ENCODE measurements around the gene RET.

RET gene

DNA sequence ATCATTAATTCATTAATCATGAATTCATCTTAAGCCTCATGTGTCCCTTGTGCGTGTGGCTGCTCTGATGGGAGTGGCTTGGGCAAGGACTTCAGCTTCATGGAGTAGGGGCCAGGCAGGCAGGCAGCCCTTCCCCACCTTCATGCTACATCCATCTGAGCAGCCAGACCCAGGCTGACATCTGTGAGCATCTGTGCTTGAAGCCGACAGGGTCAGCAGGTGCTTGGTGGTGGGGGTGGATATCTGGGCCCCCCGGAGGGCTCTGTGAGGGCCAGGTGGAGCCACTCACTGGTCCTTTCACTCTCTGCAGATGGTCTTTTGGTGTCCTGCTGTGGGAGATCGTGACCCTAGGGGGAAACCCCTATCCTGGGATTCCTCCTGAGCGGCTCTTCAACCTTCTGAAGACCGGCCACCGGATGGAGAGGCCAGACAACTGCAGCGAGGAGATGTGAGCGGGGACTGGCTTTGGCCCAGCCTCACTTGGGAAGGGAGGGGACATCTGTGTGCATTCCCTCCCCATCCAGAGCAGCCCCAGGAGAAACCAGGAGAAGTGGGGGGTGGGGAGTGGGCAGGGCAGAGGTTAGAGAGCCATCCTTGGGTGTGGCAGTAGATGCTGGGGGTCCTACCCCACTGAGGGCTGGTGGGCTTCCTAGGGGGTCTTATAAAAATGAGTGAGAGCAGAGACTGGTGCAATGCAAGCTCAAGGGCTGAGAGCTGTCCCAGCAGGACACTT lies 46.7 kb downstream of the RET start:
- Histone ChIP-seq H2AFZ (ENCODE audit: low read depth, low read length) (no peak overlapping the region), H3K79me2 (ENCODE audit: insufficient read depth, low read length) (no peaks in the 10 kb centered on the region), H3K4me3 (ENCODE audit: low read depth in 1 of 2, low read length in 2 of 2) (no peak overlapping the region), H3K27ac (ENCODE audit: low read length) (no peak overlapping the region), H3K36me3 (ENCODE audit: insufficient read depth, low read length) (no peaks in the 10 kb centered on the region), H3K27me3 (ENCODE audit: insufficient read depth, low read length, poor library complexity) (no peaks in the 10 kb centered on the region), H3K4me1 (ENCODE audit: insufficient read depth, low read length) (peaks cover 19% of the 10 kb centered on the region), H3K9ac (ENCODE audit: low read depth, low read length) (no peak overlapping the region), H3K4me2 (ENCODE audit: insufficient read depth, low read length) (no peak overlapping the region), H4K20me1 (ENCODE audit: insufficient read depth, low read length) (no peaks in the 10 kb centered on the region; the same call in 1 of the 2 replicates), H3K9me3 (ENCODE audit: insufficient read depth, low read length, severe bottlenecking) (no peaks in the 10 kb centered on the region)
- TF ChIP-seq, protein P1, sequence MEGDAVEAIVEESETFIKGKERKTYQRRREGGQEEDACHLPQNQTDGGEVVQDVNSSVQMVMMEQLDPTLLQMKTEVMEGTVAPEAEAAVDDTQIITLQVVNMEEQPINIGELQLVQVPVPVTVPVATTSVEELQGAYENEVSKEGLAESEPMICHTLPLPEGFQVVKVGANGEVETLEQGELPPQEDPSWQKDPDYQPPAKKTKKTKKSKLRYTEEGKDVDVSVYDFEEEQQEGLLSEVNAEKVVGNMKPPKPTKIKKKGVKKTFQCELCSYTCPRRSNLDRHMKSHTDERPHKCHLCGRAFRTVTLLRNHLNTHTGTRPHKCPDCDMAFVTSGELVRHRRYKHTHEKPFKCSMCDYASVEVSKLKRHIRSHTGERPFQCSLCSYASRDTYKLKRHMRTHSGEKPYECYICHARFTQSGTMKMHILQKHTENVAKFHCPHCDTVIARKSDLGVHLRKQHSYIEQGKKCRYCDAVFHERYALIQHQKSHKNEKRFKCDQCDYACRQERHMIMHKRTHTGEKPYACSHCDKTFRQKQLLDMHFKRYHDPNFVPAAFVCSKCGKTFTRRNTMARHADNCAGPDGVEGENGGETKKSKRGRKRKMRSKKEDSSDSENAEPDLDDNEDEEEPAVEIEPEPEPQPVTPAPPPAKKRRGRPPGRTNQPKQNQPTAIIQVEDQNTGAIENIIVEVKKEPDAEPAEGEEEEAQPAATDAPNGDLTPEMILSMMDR (IDR thresholded peaks at IDR 0.05; ENCODE audit: borderline replicate concordance, extremely low read depth, low read length, poor library complexity, severe bottlenecking): no peak
- TF ChIP-seq EZH2 (IDR thresholded peaks at IDR 0.05; ENCODE audit: borderline replicate concordance, low read depth, low read length, severe bottlenecking): no peak
- ATAC-seq (ENCODE audit: insufficient read depth, low read depth) (no peak), DNase-seq (no peak)

DNA sequence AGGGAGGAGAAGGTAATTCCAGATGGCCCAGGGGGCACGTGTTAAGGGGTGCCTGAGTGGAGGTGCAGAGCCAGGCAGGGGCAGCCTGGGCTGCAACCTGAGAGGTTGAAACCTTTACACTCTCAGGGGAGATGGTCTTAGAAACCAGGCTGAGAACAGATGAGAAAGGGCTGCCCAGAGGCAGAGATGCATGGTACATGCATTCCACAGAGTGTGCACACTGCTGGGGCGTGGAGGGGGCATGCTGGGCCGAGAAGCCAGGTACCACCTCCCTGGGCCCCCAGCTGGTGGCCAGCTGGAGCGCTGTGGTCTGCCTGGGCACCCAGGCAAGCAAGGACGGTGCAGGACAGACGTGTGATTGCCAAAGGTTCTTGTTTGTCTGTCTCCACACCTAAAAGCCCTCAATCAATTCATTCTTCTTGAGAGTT lies 47.2 kb downstream of the RET start:
- no peak for ATAC-seq (ENCODE audit: insufficient read depth, low read depth)
- Histone ChIP-seq H3K9me3 (ENCODE audit: insufficient read depth, low read length, severe bottlenecking) (no peaks in the 10 kb centered on the region), H3K27ac (ENCODE audit: low read length) (no peak overlapping the region), H4K20me1 (ENCODE audit: insufficient read depth, low read length) (no peaks in the 10 kb centered on the region; the same call in 1 of the 2 replicates), H2AFZ (ENCODE audit: low read depth, low read length) (no peak overlapping the region), H3K4me1 (ENCODE audit: insufficient read depth, low read length) (peaks cover 22% of the 10 kb centered on the region), H3K27me3 (ENCODE audit: insufficient read depth, low read length, poor library complexity) (no peaks in the 10 kb centered on the region), H3K4me2 (ENCODE audit: insufficient read depth, low read length) (no peak overlapping the region), H3K9ac (ENCODE audit: low read depth, low read length) (no peak overlapping the region), H3K79me2 (ENCODE audit: insufficient read depth, low read length) (no peaks in the 10 kb centered on the region), H3K36me3 (ENCODE audit: insufficient read depth, low read length) (no peaks in the 10 kb centered on the region), H3K4me3 (ENCODE audit: low read depth in 1 of 2, low read length in 2 of 2) (no peak overlapping the region)
- TF ChIP-seq, protein P1 (IDR thresholded peaks at IDR 0.05; ENCODE audit: borderline replicate concordance, extremely low read depth, low read length, poor library complexity, severe bottlenecking): no peak
- TF ChIP-seq EZH2 (IDR thresholded peaks at IDR 0.05; ENCODE audit: borderline replicate concordance, low read depth, low read length, severe bottlenecking): no peak
- no peak for DNase-seq

DNA sequence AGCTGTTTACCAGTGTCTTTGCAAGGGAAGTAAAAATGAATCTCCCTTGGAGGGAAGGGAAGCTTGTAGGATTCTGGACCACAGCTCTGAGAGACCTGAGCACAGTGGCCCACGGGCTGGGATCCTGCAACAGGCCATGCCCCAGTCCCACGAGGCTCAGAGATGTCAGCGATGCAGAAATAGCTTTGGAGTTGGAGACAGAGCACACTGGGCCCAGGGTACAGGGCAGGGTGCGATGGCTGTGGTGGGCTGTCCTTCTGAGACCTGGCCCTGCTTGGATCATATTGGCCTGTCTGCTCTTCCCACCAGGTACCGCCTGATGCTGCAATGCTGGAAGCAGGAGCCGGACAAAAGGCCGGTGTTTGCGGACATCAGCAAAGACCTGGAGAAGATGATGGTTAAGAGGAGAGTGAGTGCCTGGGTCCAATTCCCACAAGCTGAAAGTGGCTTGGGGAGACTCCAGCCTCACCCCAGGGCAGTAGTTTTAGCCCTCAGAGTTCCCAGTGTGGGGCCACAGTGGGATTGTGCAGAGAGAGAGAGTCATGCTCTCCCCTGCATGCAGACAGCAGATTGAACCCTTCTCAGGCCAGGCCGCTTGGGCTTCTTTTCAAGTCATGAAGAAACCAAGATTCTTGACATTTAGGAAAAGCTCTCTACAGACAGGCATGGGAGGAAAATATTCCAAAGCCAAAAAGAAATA lies 47.9 kb downstream of the RET start:
- no peak overlapping the region for H3K4me2 ChIP-seq (ENCODE audit: insufficient read depth, low read length)
- no peaks in the 10 kb centered on the region for H3K79me2 ChIP-seq (ENCODE audit: insufficient read depth, low read length)
- no peaks in the 10 kb centered on the region for H3K27me3 ChIP-seq (ENCODE audit: insufficient read depth, low read length, poor library complexity)
- DNase-seq (no peak), ATAC-seq (ENCODE audit: insufficient read depth, low read depth) (no peak)
- H2AFZ ChIP-seq (ENCODE audit: low read depth, low read length): no peak overlapping the region
- TF ChIP-seq EZH2 (IDR thresholded peaks at IDR 0.05; ENCODE audit: borderline replicate concordance, low read depth, low read length, severe bottlenecking): no peak
- TF ChIP-seq, protein P1 (IDR thresholded peaks at IDR 0.05; ENCODE audit: borderline replicate concordance, extremely low read depth, low read length, poor library complexity, severe bottlenecking): no peak
- no peak overlapping the region for H3K27ac ChIP-seq (ENCODE audit: low read length)
- H3K9me3 ChIP-seq (ENCODE audit: insufficient read depth, low read length, severe bottlenecking): no peaks in the 10 kb centered on the region
- no peaks in the 10 kb centered on the region for H3K36me3 ChIP-seq (ENCODE audit: insufficient read depth, low read length)
- H3K4me1 ChIP-seq (ENCODE audit: insufficient read depth, low read length): peaks cover 24% of the 10 kb centered on the region
- no peak overlapping the region for H3K4me3 ChIP-seq (ENCODE audit: low read depth in 1 of 2, low read length in 2 of 2)
- no peaks in the 10 kb centered on the region; the same call in 1 of the 2 replicates for H4K20me1 ChIP-seq (ENCODE audit: insufficient read depth, low read length)
- no peak overlapping the region for H3K9ac ChIP-seq (ENCODE audit: low read depth, low read length)

Measured in DND-41 (cell line).